K562 (cell line): Measurements from ENCODE around the gene MYH9. TPM values are rescaled to one million over a fixed set of nuclear protein-coding genes. Genes with fewer than 3 reads are reported as not detected.

Experiments
- ATAC-seq: fragments of 200-7000 bp; cut with Tn5 transposase; 3 replicates; pipeline ENCODE4 v1.9.1; 2020; ENCODE audit warnings: moderate library complexity
- BruUV-seq: library from RNA; stranded (reverse); fragments of 400-500 nt; replicated peaks from 2 replicates; lab custom pipeline; 2021; lab: Mats Ljungman, UMichigan
- CTCF ChIA-PET: fragments of 300-600 bp; formaldehyde crosslinking; extraction: SDS; loops from one replicate; lab custom pipeline; 2021; ENCODE audit warnings: low intra/inter-chr PET ratio; lab: Yijun Ruan, JAX
- POLR2A ChIA-PET: fragments of 300-600, 350-650 bp; sonication (Branson Sonifier 250); formaldehyde crosslinking; extraction: SDS; loops from one replicate; lab custom pipeline; 2021; ENCODE audit warnings: antibody characterized with exemption, inconsistent platforms; lab: Yijun Ruan, JAX
- DNase-seq, 4 experiments: peaks; one replicate each; pipeline versions ENCODE4 v3.0.0 to v3.0.0-alpha.2; 2011 to 2018; ENCODE audit warnings: low spot score in 3 of 4, mixed read lengths in 3 of 4; ENCODE audit errors: extremely low read depth in 1 of 4
- FAIRE-seq: peaks from 2 replicates; lab custom pipeline; 2011; peaks lifted over from hg19 to GRCh38; lab: Jason Lieb, UNC
- H2AFZ ChIP-seq: 2 replicates; pipeline ENCODE4 v1.6.0; 2011; ENCODE audit warnings: low read depth, low read length, control low read depth, inconsistent platforms
- H3K27ac ChIP-seq: fragments of 200-600 bp; 3 replicates; pipeline ENCODE4 v1.8.0; 2011; ENCODE audit warnings: low read depth, mild to moderate bottlenecking, control low read depth, inconsistent platforms, low read length, moderate library complexity, mixed read lengths; ENCODE audit errors: extremely low read depth
- H3K27me3 ChIP-seq, 2 experiments: fragments of 300-600 bp in 1 of 2; 2 replicates in 1 of 2; 3 replicates in 1 of 2; pipeline versions ENCODE4 v1.6.0 to v1.8.0; 2011; ENCODE audit warnings: inconsistent platforms in 2 of 2, low read length in 2 of 2, mild to moderate bottlenecking in 1 of 2, mixed read lengths in 1 of 2, moderate library complexity in 1 of 2; ENCODE audit not compliant: control insufficient read depth in 2 of 2, insufficient read depth in 2 of 2
- H3K36me3 ChIP-seq: fragments of 300-600 bp; 3 replicates; pipeline ENCODE4 v1.8.0; 2011; ENCODE audit warnings: mild to moderate bottlenecking, low read length, inconsistent platforms; ENCODE audit not compliant: control insufficient read depth, insufficient read depth
- H3K4me1 ChIP-seq, 2 experiments: fragments of 200-600 bp in 1 of 2; replicated peaks in 1 of 2; 2 replicates in 1 of 2; 3 replicates in 1 of 2; pipeline versions ENCODE4 v1.5.1 to v1.8.0; 2011; ENCODE audit warnings: inconsistent platforms in 2 of 2, low read length in 2 of 2, mild to moderate bottlenecking in 1 of 2, mixed read lengths in 1 of 2, moderate library complexity in 1 of 2; ENCODE audit not compliant: control insufficient read depth in 2 of 2, insufficient read depth in 2 of 2
- H3K4me2 ChIP-seq: 2 replicates; pipeline ENCODE4 v1.6.1; 2011; ENCODE audit warnings: low read length, control low read depth, inconsistent platforms, mixed read lengths; ENCODE audit not compliant: insufficient read depth
- H3K4me3 ChIP-seq: fragments of 200-600 bp; sonication (generic), shearing (Covaris generic); 2 replicates; pipeline ENCODE4 v1.5.1; 2016; ENCODE audit warnings: control low read depth, inconsistent platforms
- H3K79me2 ChIP-seq: fragments of 200-600 bp; 3 replicates; pipeline ENCODE4 v1.8.0; 2011; ENCODE audit warnings: low read length, inconsistent platforms; ENCODE audit not compliant: control insufficient read depth, insufficient read depth
- H3K9ac ChIP-seq, 2 experiments: 2 replicates each; pipeline versions ENCODE4 v1.6.0 to v1.6.1; 2011; ENCODE audit warnings: low read depth in 2 of 2, low read length in 2 of 2, control low read depth in 1 of 2, inconsistent platforms in 1 of 2, mild to moderate bottlenecking in 1 of 2, mixed read lengths in 1 of 2; ENCODE audit not compliant: insufficient read depth in 1 of 2
- H3K9me1 ChIP-seq: one replicate; pipeline ENCODE4 v1.6.0; 2011; ENCODE audit warnings: inconsistent platforms, mild to moderate bottlenecking, low read length, moderate library complexity; ENCODE audit not compliant: control insufficient read depth, insufficient read depth
- H3K9me3 ChIP-seq: replicated peaks from 2 replicates; pipeline ENCODE4 v1.5.1; 2011; ENCODE audit warnings: low read depth, low read length, inconsistent platforms; ENCODE audit not compliant: control insufficient read depth, insufficient read depth
- H4K20me1 ChIP-seq: replicated peaks from 2 replicates; pipeline ENCODE4 v1.6.1; 2011; ENCODE audit warnings: low read length, inconsistent platforms, mixed read lengths; ENCODE audit not compliant: control insufficient read depth, insufficient read depth
- EP400 ChIP-seq: fragments of 450-650 bp; IDR thresholded peaks from 2 replicates; pipeline ENCODE4 v1.6.1; 2017; ENCODE audit warnings: antibody characterized with exemption, mild to moderate bottlenecking, moderate library complexity
- HMG20B ChIP-seq: fragments of 250-450 bp; sonication (Bioruptor Pico); IDR thresholded peaks from 2 replicates; pipeline ENCODE4 v1.5.0; 2021; ENCODE audit warnings: mild to moderate bottlenecking
- LARP7 ChIP-seq: fragments of 450-650 bp; IDR thresholded peaks from 2 replicates; pipeline ENCODE4 v1.6.1; 2016
- MXD1 ChIP-seq: fragments of 250-450 bp; sonication (Bioruptor Pico); IDR thresholded peaks from 2 replicates; pipeline ENCODE4 v1.8.0; 2021; ENCODE audit warnings: borderline replicate concordance, mild to moderate bottlenecking, moderate library complexity; ENCODE audit not compliant: poor library complexity, severe bottlenecking
- RAD21 ChIP-seq, 2 experiments: fragments of 250-450 bp in 1 of 2; fragments of 450-650 bp in 1 of 2; sonication (Bioruptor Pico) in 1 of 2; formaldehyde crosslinking in 1 of 2; IDR thresholded peaks in 1 of 2; conservative IDR thresholded peaks in 1 of 2; 2 replicates each; pipeline versions ENCODE4 v1.4.0 to v1.8.0; 2020 to 2022; ENCODE audit warnings: mild to moderate bottlenecking in 2 of 2, moderate library complexity in 1 of 2
- TEAD2 ChIP-seq: fragments of 450-650 bp; IDR thresholded peaks from 2 replicates; pipeline ENCODE4 v1.6.1; 2016; ENCODE audit warnings: missing genetic modification characterization, control low read depth, missing compliant biosample characterization
- ZNF217 ChIP-seq: sonication (generic); formaldehyde crosslinking; IDR thresholded peaks from 2 replicates; pipeline ENCODE4 v1.8.0; 2022; ENCODE audit warnings: mild to moderate bottlenecking, missing genetic modification reagents
- ZNF561 ChIP-seq: fragments of 450-650 bp; formaldehyde crosslinking; conservative IDR thresholded peaks from 2 replicates; pipeline ENCODE4 v1.4.0; 2020; ENCODE audit warnings: mild to moderate bottlenecking, moderate library complexity
- ZNF740 ChIP-seq, 3 experiments: fragments of 200-800 bp in 1 of 3; sonication (Bioruptor generic) in 1 of 3; sonication (generic) in 1 of 3; formaldehyde crosslinking in 1 of 3; IDR thresholded peaks; 2 replicates each; pipeline versions ENCODE4 v1.6.1 to v1.8.0; 2016 to 2022; ENCODE audit warnings: mild to moderate bottlenecking in 2 of 3, missing compliant biosample characterization in 2 of 3, missing genetic modification characterization in 2 of 3, missing genetic modification reagents in 1 of 3
- WGBS: fragments of 100-300 bp; shearing (Covaris generic); methylation state at CpG from one replicate; pipeline ENCODE4 v1.1.6; 2016; ENCODE audit warnings: low coverage, mixed read lengths; ENCODE audit not compliant: insufficient coverage; ENCODE audit errors: missing lambda C conversion rate; 5-methylcytosine and 5-hydroxymethylcytosine counted together
- in situ Hi-C: fragments of 300-500 bp; cut with MboI; formaldehyde crosslinking; loops from 4 replicates; pipeline ENCODE4 v1.15.0; 2018; ENCODE audit warnings: inconsistent platforms, mixed read lengths
- intact Hi-C: fragments of 100-400 bp; cut with micrococcal nuclease; formaldehyde crosslinking; loops from 2 replicates; pipeline ENCODE4 v1.14.2; 2022
- polyA plus RNA-seq, 8 experiments: library from polyadenylated mRNA; depleted of rRNA in 4 of 8; stranded (reverse) in 5 of 8; unstranded in 3 of 8; fragments of >200 nt; fragmentation: Nextera tagmentation in 2 of 8; fragmentation: Illumina TruSeq in 1 of 8; extraction: Ambion mirVana in 2 of 8; extraction: Trizol in 1 of 8; gene quantifications; 2 replicates each; pipeline versions ENCODE4 v1.2.1 to v1.2.3, GENCODE V29; 2011 to 2014; ENCODE audit warnings: inconsistent platforms in 1 of 8, missing spikeins in 1 of 8
- total RNA-seq, 7 experiments: library from RNA; depleted of rRNA in 6 of 7; stranded (reverse); fragments of >200 nt in 6 of 7; fragmentation: Illumina TruSeq in 2 of 7; extraction: Trizol in 2 of 7; gene quantifications; 2 replicates each; pipeline versions ENCODE4 v1.2.1 to v1.2.3, GENCODE V29; 2011 to 2021; ENCODE audit warnings: low replicate concordance in 1 of 7
- TF ChIP-seq, protein P1 (sequence below): fragments of 450-650 bp; formaldehyde crosslinking; conservative IDR thresholded peaks from 2 replicates; pipeline ENCODE4 v1.4.0; 2022; ENCODE audit warnings: mild to moderate bottlenecking, missing genetic modification characterization
- TF ChIP-seq, protein P2 (sequence below): fragments of 250-450 bp; sonication (Bioruptor Pico); IDR thresholded peaks from 2 replicates; pipeline ENCODE4 v1.4.0; 2020; ENCODE audit warnings: borderline replicate concordance
- TF ChIP-seq, protein P3 (sequence below): sonication (generic); formaldehyde crosslinking; IDR thresholded peaks from 2 replicates; pipeline ENCODE4 v1.8.0; 2022; ENCODE audit warnings: mild to moderate bottlenecking, missing genetic modification reagents
- TF ChIP-seq, protein P4 (sequence below): sonication (generic); IDR thresholded peaks from 2 replicates; pipeline ENCODE4 v1.6.1; 2016

Gene MYH9
- total and polyA plus RNA-seq, 9 of the 15 experiments (the other 6 are each of a cell fraction or from before 2014, with no cell fraction given) = 0.71 to 111 (median 24.6) TPM

DNA sequence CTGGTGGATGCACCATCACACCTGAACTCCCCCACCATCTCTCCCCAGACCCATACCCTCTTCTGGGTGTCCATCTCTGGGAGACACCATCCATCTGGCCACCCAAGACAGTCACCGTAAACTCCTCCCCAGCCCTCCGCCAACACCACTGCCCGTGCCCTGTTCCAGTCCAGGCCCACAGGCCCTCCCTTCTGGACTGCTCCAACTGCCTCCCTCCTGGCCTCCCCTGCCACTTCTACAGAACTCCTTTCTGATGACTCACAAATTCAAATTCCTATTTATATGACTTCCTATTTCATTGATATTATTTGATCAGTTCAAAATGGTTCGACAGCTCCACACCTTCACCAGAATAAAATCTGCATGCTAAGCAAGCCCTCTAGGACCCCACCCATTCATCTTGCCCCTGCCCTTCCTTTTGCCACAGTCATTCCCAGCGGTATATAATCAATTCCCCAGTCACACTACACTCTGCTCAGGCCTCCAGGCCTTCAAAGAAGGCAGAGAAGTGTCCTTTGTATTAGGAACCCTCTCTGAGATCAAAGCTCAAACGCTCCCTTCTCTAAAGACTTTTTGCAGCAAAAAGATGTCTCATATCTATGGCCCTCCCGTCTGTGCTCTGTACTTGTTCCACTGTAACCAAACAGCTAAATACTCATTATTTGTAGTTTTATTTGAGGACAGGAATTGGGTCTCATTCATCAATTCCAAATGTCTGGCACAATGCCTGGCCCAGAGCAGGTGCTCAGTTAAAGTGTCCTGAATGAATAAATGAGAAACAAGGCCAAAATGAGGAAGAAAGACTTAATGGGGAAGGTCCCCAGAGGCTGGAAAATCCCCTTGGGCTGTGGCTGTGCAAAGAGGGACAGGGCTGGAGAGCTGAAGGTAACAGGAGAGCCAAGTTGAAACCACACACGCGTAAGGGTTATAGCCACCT lies 29.0 kb downstream of the MYH9 start:
- Histone ChIP-seq H3K9me1 (peaks cover 6% of the 10 kb centered on the region), H3K9ac (no peak overlapping the region), H3K27me3 (no peaks in the 10 kb centered on the region), H4K20me1 (peaks cover 17% of the 10 kb centered on the region), H3K4me3 (no peak overlapping the region), H3K79me2 (peaks cover 79% of the 10 kb centered on the region), H3K36me3 (peaks cover 9% of the 10 kb centered on the region; the same call in 2 of the 3 replicates), H3K4me1 (peaks cover 4 to 33% of the 10 kb centered on the region in 2 experiments; a peak in 4 of 5 replicates), H3K9me3 (no peaks in the 10 kb centered on the region), H3K27ac (no peak overlapping the region), H2AFZ (no peak overlapping the region), H3K4me2 (no peak overlapping the region)
- ChIA-PET POLR2A (interaction anchor here (1.6 kb wide), 1 partner anchor 10 kb away, joined by 6 read pairs; no protein-coding TSS in a partner anchor), CTCF (no interaction called here)
- intact Hi-C loops = no loop called here
- DNase-seq (no peak), ATAC-seq (no peak), FAIRE-seq (no peak)
- 83% methylated on average over 7 of the region's 9 CpGs for WGBS
- in situ Hi-C loops = no loop called here
- BruUV-seq = no TSS peak
- TF ChIP-seq ZNF561 = no peak
- TF ChIP-seq TEAD2 (tag) = no peak
- TF ChIP-seq, protein P1, sequence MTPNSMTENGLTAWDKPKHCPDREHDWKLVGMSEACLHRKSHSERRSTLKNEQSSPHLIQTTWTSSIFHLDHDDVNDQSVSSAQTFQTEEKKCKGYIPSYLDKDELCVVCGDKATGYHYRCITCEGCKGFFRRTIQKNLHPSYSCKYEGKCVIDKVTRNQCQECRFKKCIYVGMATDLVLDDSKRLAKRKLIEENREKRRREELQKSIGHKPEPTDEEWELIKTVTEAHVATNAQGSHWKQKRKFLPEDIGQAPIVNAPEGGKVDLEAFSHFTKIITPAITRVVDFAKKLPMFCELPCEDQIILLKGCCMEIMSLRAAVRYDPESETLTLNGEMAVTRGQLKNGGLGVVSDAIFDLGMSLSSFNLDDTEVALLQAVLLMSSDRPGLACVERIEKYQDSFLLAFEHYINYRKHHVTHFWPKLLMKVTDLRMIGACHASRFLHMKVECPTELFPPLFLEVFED (CRISPR knock-in tag) = no peak
- TF ChIP-seq, protein P2, sequence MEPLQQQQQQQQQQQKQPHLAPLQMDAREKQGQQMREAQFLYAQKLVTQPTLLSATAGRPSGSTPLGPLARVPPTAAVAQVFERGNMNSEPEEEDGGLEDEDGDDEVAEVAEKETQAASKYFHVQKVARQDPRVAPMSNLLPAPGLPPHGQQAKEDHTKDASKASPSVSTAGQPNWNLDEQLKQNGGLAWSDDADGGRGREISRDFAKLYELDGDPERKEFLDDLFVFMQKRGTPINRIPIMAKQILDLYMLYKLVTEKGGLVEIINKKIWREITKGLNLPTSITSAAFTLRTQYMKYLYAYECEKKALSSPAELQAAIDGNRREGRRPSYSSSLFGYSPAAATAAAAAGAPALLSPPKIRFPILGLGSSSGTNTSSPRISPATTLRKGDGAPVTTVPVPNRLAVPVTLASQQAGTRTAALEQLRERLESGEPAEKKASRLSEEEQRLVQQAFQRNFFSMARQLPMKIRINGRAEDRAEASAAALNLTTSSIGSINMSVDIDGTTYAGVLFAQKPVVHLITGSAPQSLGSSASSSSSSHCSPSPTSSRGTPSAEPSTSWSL = no peak
- TF ChIP-seq, protein P3, sequence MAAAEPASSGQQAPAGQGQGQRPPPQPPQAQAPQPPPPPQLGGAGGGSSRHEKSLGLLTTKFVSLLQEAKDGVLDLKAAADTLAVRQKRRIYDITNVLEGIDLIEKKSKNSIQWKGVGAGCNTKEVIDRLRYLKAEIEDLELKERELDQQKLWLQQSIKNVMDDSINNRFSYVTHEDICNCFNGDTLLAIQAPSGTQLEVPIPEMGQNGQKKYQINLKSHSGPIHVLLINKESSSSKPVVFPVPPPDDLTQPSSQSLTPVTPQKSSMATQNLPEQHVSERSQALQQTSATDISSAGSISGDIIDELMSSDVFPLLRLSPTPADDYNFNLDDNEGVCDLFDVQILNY (CRISPR knock-in tag) = no peak
- no peak for TF ChIP-seq EP400
- no peak for TF ChIP-seq ZNF740 (CRISPR knock-in tag; IDR thresholded peaks at IDR 0.05)
- no peak for TF ChIP-seq ZNF740 (tag; IDR thresholded peaks at IDR 0.05)
- TF ChIP-seq RAD21 (CRISPR knock-in tag; conservative IDR thresholded peaks at IDR 0.05 in 1 of 2, IDR thresholded peaks at IDR 0.05 in 1 of 2) = no peak
- no peak for TF ChIP-seq MXD1 (CRISPR knock-in tag)
- TF ChIP-seq, protein P4, sequence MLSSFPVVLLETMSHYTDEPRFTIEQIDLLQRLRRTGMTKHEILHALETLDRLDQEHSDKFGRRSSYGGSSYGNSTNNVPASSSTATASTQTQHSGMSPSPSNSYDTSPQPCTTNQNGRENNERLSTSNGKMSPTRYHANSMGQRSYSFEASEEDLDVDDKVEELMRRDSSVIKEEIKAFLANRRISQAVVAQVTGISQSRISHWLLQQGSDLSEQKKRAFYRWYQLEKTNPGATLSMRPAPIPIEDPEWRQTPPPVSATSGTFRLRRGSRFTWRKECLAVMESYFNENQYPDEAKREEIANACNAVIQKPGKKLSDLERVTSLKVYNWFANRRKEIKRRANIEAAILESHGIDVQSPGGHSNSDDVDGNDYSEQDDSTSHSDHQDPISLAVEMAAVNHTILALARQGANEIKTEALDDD = no peak
- no peak for TF ChIP-seq HMG20B
- TF ChIP-seq LARP7 = no peak
- no peak for TF ChIP-seq ZNF217
